ENCODE data around the gene RUNX1.

- TF ChIP-seq CTCF (IDR thresholded peaks at IDR 0.05), result no peak
- no peak for TF ChIP-seq POLR2A (IDR thresholded peaks at IDR 0.05)
Observed at GRCh38 chr21:34965200-34966174, 83.6 kb downstream of the RUNX1 start.
